MM.1S (cell line): ENCODE results near the gene RPL29.

Source experiments
- DNase-seq: peaks from one replicate; pipeline ENCODE4 v3.0.0-alpha.2; 2015
- H2AFZ ChIP-seq: fragments of 300-600 bp; sonication (generic); 2 replicates; pipeline ENCODE4 v1.6.0; 2016; ENCODE audit warnings: antibody characterized with exemption, low read length
- H3F3A ChIP-seq: fragments of 300-600 bp; sonication (generic); 2 replicates; pipeline ENCODE4 v1.6.1; 2016; ENCODE audit warnings: mild to moderate bottlenecking, antibody characterized with exemption, low read length, moderate library complexity, mixed read lengths; ENCODE audit not compliant: insufficient read depth
- H3K27ac ChIP-seq: fragments of 300-600 bp; sonication (generic); 2 replicates; pipeline ENCODE4 v1.5.1; 2016; ENCODE audit warnings: mild to moderate bottlenecking, low read length
- H3K27me3 ChIP-seq: fragments of 300-600 bp; sonication (generic); replicated peaks from 2 replicates; pipeline ENCODE4 v1.6.0; 2016; ENCODE audit warnings: low read length; ENCODE audit not compliant: insufficient read depth
- H3K36me3 ChIP-seq: fragments of 300-600 bp; sonication (generic); replicated peaks from 2 replicates; pipeline ENCODE4 v1.6.1; 2016; ENCODE audit warnings: mild to moderate bottlenecking, low read length, mixed read lengths; ENCODE audit not compliant: insufficient read depth
- H3K4me1 ChIP-seq: fragments of 300-600 bp; sonication (generic); 2 replicates; pipeline ENCODE4 v1.6.1; 2016; ENCODE audit warnings: low read length, mixed read lengths
- H3K4me2 ChIP-seq: fragments of 300-600 bp; sonication (generic); 2 replicates; pipeline ENCODE4 v1.6.0; 2016; ENCODE audit warnings: low read depth, low read length
- H3K4me3 ChIP-seq: fragments of 300-600 bp; sonication (generic); 2 replicates; pipeline ENCODE4 v1.5.1; 2016; ENCODE audit warnings: low read length, mixed read lengths
- H3K79me2 ChIP-seq: fragments of 300-600 bp; sonication (generic); 2 replicates; pipeline ENCODE4 v1.6.1; 2016; ENCODE audit warnings: mixed run types, low read length, mixed read lengths
- H3K9ac ChIP-seq: fragments of 300-600 bp; sonication (generic); 2 replicates; pipeline ENCODE4 v1.6.1; 2016; ENCODE audit warnings: low read length, mixed read lengths
- H3K9me2 ChIP-seq: fragments of 300-600 bp; sonication (generic); replicated peaks from 2 replicates; pipeline ENCODE4 v1.6.1; 2016; ENCODE audit warnings: mild to moderate bottlenecking, low read length, mixed read lengths; ENCODE audit not compliant: insufficient read depth
- H3K9me3 ChIP-seq: fragments of 300-600 bp; sonication (generic); replicated peaks from 2 replicates; pipeline ENCODE4 v1.6.1; 2016; ENCODE audit warnings: mild to moderate bottlenecking, low read length, mixed read lengths; ENCODE audit not compliant: insufficient read depth
- H4K20me1 ChIP-seq: fragments of 300-600 bp; sonication (generic); 2 replicates; pipeline ENCODE4 v1.6.1; 2016; ENCODE audit warnings: mild to moderate bottlenecking, low read length, moderate library complexity, mixed read lengths; ENCODE audit not compliant: insufficient read depth
- CTCF ChIP-seq: fragments of 300-600 bp; sonication (generic); IDR thresholded peaks from 2 replicates; pipeline ENCODE4 v1.5.1; 2016; ENCODE audit warnings: antibody characterized with exemption, low read length, mixed read lengths
- EZH2 ChIP-seq: fragments of 300-600 bp; sonication (generic); optimal IDR thresholded peaks from 2 replicates; pipeline ENCODE3; 2017; ENCODE audit warnings: low read depth, mild to moderate bottlenecking, antibody characterized with exemption, low read length, mixed read lengths
- EZH2phosphoT487 ChIP-seq: fragments of 300-600 bp; sonication (generic); IDR thresholded peaks from 2 replicates; pipeline ENCODE4 v1.6.1; 2018; ENCODE audit warnings: antibody characterized with exemption, low read length

Gene RPL29

GRCh38 chr3:52039426-52039825, 43.7 kb upstream of the RPL29 start:
- H4K20me1 ChIP-seq: no peaks in the 10 kb centered on the region
- H3K36me3 ChIP-seq: no peaks in the 10 kb centered on the region
- no peaks in the 10 kb centered on the region for H3K9me3 ChIP-seq
- H3K4me3 ChIP-seq: no peak overlapping the region
- TF ChIP-seq EZH2 (no peak), EZH2phosphoT487 (no peak), CTCF (no peak)
- H3K9me2 ChIP-seq: no peaks in the 10 kb centered on the region
- H3K27me3 ChIP-seq: peaks cover 22% of the 10 kb centered on the region
- H3K4me2 ChIP-seq: no peak overlapping the region
- H3K79me2 ChIP-seq: no peaks in the 10 kb centered on the region
- H3K27ac ChIP-seq: no peak overlapping the region
- DNase-seq: no peak
- no peaks in the 10 kb centered on the region for H3F3A ChIP-seq
- H2AFZ ChIP-seq: no peak overlapping the region
- H3K9ac ChIP-seq: no peak overlapping the region
- no peaks in the 10 kb centered on the region for H3K4me1 ChIP-seq

- Histone ChIP-seq H3F3A (no peaks in the 10 kb centered on the region), H3K9me2 (no peaks in the 10 kb centered on the region), H3K4me1 (no peaks in the 10 kb centered on the region), H3K27ac (no peak overlapping the region), H3K79me2 (no peaks in the 10 kb centered on the region), H3K9ac (no peak overlapping the region), H3K4me3 (no peak overlapping the region), H3K9me3 (no peaks in the 10 kb centered on the region), H3K27me3 (peaks cover 17% of the 10 kb centered on the region), H4K20me1 (no peaks in the 10 kb centered on the region), H3K4me2 (no peak overlapping the region), H3K36me3 (no peaks in the 10 kb centered on the region), H2AFZ (no peak overlapping the region)
- TF ChIP-seq EZH2phosphoT487: no peak
- no peak for TF ChIP-seq EZH2
- no peak for DNase-seq
These were observed 42.5 kb upstream of the RPL29 start for GRCh38 chr3:52038227-52038626.

- Histone ChIP-seq H3K9ac (no peak overlapping the region), H3K27me3 (peaks cover 16% of the 10 kb centered on the region), H3K4me2 (no peak overlapping the region), H4K20me1 (no peaks in the 10 kb centered on the region), H3F3A (no peaks in the 10 kb centered on the region), H3K79me2 (no peaks in the 10 kb centered on the region), H3K9me3 (no peaks in the 10 kb centered on the region), H3K4me1 (no peaks in the 10 kb centered on the region), H3K36me3 (no peaks in the 10 kb centered on the region), H3K4me3 (no peak overlapping the region), H3K27ac (no peak overlapping the region), H3K9me2 (no peaks in the 10 kb centered on the region), H2AFZ (no peak overlapping the region)
- no peak for TF ChIP-seq CTCF
- TF ChIP-seq EZH2phosphoT487: no peak
- TF ChIP-seq EZH2: no peak
- no peak for DNase-seq
These were observed 41.6 kb upstream of the RPL29 start for GRCh38 chr3:52037291-52037690.

GRCh38 chr3:52036829-52037228, 41.1 kb upstream of the RPL29 start:
- TF ChIP-seq CTCF (no peak), EZH2phosphoT487 (no peak)
- H2AFZ ChIP-seq: no peak overlapping the region
- no peaks in the 10 kb centered on the region for H3K9me2 ChIP-seq
- H4K20me1 ChIP-seq: no peaks in the 10 kb centered on the region
- no peaks in the 10 kb centered on the region for H3K36me3 ChIP-seq
- H3F3A ChIP-seq: no peaks in the 10 kb centered on the region
- H3K9me3 ChIP-seq: no peaks in the 10 kb centered on the region
- H3K27ac ChIP-seq: no peak overlapping the region
- DNase-seq: no peak
- no peaks in the 10 kb centered on the region for H3K4me1 ChIP-seq
- H3K79me2 ChIP-seq: no peaks in the 10 kb centered on the region
- no peak overlapping the region for H3K9ac ChIP-seq
- H3K4me3 ChIP-seq: no peak overlapping the region
- H3K4me2 ChIP-seq: no peak overlapping the region
- H3K27me3 ChIP-seq: peaks cover 16% of the 10 kb centered on the region
